SK-N-SH treated with all-trans-retinoic acid at 6 μM for 48 hours (cell line): ENCODE data around the gene YPEL1.

Experiments
- ATAC-seq: fragments of 200-7000 bp; cut with Tn5 transposase; 3 replicates; pipeline ENCODE4 v1.9.1; 2020; ENCODE audit warnings: mild to moderate bottlenecking, moderate library complexity
- ARNTL ChIP-seq: fragments of 450-650 bp; formaldehyde crosslinking; IDR thresholded peaks from 2 replicates; pipeline ENCODE4 v1.5.0; 2020; ENCODE audit warnings: low read depth, mild to moderate bottlenecking, moderate library complexity, borderline replicate concordance
- BACH2 ChIP-seq: fragments of 250-450 bp; sonication (Bioruptor Pico); IDR thresholded peaks from 2 replicates; pipeline ENCODE4 v1.9.0; 2021; ENCODE audit warnings: mild to moderate bottlenecking, borderline replicate concordance
- CSDC2 ChIP-seq: fragments of 250-450 bp; sonication (Bioruptor Pico); IDR thresholded peaks from 2 replicates; pipeline ENCODE4 v1.5.0; 2020; ENCODE audit warnings: mild to moderate bottlenecking, moderate library complexity
- ISL1 ChIP-seq: fragments of 250-450 bp; sonication (Bioruptor Pico); IDR thresholded peaks from 2 replicates; pipeline ENCODE4 v2.1.2; 2022; ENCODE audit warnings: mild to moderate bottlenecking, moderate library complexity
- PPARA ChIP-seq: fragments of 250-450 bp; sonication (Bioruptor Pico); IDR thresholded peaks from 2 replicates; pipeline ENCODE4 v1.5.0; 2020; ENCODE audit warnings: mild to moderate bottlenecking, borderline replicate concordance
- SNAI2 ChIP-seq: fragments of 250-450 bp; sonication (Bioruptor Pico); IDR thresholded peaks from 2 replicates; pipeline ENCODE4 v1.5.0; 2020; ENCODE audit warnings: mild to moderate bottlenecking, moderate library complexity
- TOX ChIP-seq: fragments of 250-450 bp; sonication (Bioruptor Pico); IDR thresholded peaks from 2 replicates; pipeline ENCODE4 v1.8.0; 2021; ENCODE audit warnings: mild to moderate bottlenecking, moderate library complexity, borderline replicate concordance
- ZFP3 ChIP-seq: fragments of 250-450 bp; sonication (Bioruptor Pico); IDR thresholded peaks from 2 replicates; pipeline ENCODE4 v1.5.0; 2020; ENCODE audit warnings: mild to moderate bottlenecking, moderate library complexity
- ZNF565 ChIP-seq: fragments of 450-650 bp; formaldehyde crosslinking; conservative IDR thresholded peaks from 2 replicates; pipeline ENCODE4 v1.5.0; 2020; ENCODE audit warnings: low read depth, mild to moderate bottlenecking, moderate library complexity
- ZNF70 ChIP-seq: fragments of 450-650 bp; formaldehyde crosslinking; IDR thresholded peaks from 2 replicates; pipeline ENCODE4 v1.5.0; 2020; ENCODE audit warnings: mild to moderate bottlenecking, moderate library complexity
- ZNF8 ChIP-seq: fragments of 450-650 bp; formaldehyde crosslinking; IDR thresholded peaks from 2 replicates; pipeline ENCODE4 v1.5.0; 2020; ENCODE audit warnings: mild to moderate bottlenecking, moderate library complexity
- TF ChIP-seq, protein P1 (sequence below): fragments of 250-450 bp; sonication (Bioruptor Pico); IDR thresholded peaks from 2 replicates; pipeline ENCODE4 v1.5.1; 2021; ENCODE audit warnings: mild to moderate bottlenecking, moderate library complexity
- TF ChIP-seq, protein P2 (sequence below): fragments of 250-450 bp; sonication (Bioruptor Pico); IDR thresholded peaks from 2 replicates; pipeline ENCODE4 v1.5.0; 2020; ENCODE audit warnings: mild to moderate bottlenecking, moderate library complexity
- TF ChIP-seq, protein P3 (sequence below): fragments of 250-450 bp; sonication (Bioruptor Pico); IDR thresholded peaks from 2 replicates; pipeline ENCODE4 v1.5.1; 2020; ENCODE audit warnings: low read depth, mild to moderate bottlenecking, moderate library complexity
- TF ChIP-seq, protein P4 (sequence below): fragments of 250-450 bp; sonication (Bioruptor Pico); IDR thresholded peaks from 2 replicates; pipeline ENCODE4 v1.8.0; 2020; ENCODE audit warnings: mild to moderate bottlenecking, moderate library complexity, borderline replicate concordance
- TF ChIP-seq, protein P5 (sequence below): fragments of 250-450 bp; sonication (Bioruptor Pico); IDR thresholded peaks from 2 replicates; pipeline ENCODE4 v1.8.0; 2021; ENCODE audit warnings: low read depth, mild to moderate bottlenecking, moderate library complexity, borderline replicate concordance

The YPEL1 gene

DNA sequence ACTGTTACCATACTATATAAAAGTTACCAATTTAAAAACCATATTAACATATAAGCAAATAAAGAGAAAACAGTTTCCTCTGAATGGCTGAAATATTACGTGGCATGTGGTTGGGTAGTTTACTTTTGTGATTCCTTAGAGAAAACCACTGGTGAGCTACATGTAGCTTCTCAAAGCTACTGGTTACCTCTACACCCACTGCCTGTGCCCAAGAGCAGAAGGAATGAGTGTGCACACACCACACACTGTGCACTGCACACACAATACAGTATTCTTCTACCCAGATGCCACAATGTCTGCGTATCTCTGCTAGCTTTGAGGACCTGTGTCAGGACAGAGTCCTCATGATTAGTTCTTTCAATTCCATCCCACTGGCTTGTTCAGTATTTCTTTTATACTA lies 25.5 kb upstream of the YPEL1 start (continued):
- TF ChIP-seq, protein P1, sequence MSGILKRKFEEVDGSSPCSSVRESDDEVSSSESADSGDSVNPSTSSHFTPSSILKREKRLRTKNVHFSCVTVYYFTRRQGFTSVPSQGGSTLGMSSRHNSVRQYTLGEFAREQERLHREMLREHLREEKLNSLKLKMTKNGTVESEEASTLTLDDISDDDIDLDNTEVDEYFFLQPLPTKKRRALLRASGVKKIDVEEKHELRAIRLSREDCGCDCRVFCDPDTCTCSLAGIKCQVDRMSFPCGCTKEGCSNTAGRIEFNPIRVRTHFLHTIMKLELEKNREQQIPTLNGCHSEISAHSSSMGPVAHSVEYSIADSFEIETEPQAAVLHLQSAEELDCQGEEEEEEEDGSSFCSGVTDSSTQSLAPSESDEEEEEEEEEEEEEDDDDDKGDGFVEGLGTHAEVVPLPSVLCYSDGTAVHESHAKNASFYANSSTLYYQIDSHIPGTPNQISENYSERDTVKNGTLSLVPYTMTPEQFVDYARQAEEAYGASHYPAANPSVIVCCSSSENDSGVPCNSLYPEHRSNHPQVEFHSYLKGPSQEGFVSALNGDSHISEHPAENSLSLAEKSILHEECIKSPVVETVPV = no peak

DNA sequence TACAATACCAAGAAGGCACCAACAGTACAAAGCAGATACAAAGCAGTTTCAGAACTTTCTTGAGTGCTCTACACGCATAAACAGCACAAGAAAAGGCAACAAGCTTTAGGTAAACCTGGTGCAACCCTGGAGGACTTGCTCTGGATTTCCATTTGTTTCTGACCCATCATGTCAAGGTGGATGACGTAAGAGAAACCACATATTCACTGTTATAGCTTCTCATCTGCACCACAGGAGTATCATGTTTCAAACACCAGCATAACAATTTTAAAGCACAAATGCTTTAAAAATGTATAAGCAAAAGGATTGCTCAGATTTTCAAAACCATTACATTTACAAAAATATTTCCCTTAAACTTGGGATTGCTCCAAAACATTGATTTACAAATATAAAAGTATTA lies 25.0 kb upstream of the YPEL1 start:
- ATAC-seq = peak; percentile 53
- TF ChIP-seq ZNF70 (no peak), ARNTL (CRISPR knock-in tag) (no peak)

DNA sequence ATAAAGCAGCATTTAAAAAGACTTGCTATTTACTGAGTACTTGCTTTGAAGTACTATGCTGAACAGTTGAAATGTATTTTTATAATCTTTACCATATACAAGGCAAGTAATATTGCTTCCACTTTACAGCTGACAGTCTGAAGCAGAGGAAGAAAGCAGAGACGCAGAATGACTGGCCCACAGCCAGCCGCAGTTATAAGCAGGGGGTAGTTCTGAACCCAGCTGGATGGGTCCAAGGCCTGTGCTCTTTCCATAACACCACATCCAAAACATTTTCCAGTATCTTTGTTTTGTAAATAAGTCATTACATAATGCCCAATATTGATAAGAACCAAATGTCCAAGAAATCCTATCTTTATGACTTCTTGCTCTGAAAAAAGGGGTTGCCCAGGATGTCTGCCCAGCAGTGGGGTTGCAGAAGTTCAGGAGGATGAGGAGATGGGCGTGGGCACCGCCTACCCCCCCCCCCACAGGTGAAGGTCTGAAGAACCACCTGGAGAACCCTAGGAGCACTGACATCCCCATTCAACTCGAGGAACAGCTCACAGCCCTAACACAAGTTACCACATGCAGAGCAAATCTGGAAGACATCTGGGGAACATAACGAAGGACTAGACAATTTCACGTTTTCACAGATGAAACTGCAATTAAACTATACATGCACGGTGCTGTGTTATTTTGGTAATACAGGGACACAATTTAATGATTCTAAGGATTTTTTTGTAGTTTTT lies 24.2 kb upstream of the YPEL1 start:
- no peak for TF ChIP-seq SNAI2 (CRISPR knock-in tag)
- TF ChIP-seq, protein P2, sequence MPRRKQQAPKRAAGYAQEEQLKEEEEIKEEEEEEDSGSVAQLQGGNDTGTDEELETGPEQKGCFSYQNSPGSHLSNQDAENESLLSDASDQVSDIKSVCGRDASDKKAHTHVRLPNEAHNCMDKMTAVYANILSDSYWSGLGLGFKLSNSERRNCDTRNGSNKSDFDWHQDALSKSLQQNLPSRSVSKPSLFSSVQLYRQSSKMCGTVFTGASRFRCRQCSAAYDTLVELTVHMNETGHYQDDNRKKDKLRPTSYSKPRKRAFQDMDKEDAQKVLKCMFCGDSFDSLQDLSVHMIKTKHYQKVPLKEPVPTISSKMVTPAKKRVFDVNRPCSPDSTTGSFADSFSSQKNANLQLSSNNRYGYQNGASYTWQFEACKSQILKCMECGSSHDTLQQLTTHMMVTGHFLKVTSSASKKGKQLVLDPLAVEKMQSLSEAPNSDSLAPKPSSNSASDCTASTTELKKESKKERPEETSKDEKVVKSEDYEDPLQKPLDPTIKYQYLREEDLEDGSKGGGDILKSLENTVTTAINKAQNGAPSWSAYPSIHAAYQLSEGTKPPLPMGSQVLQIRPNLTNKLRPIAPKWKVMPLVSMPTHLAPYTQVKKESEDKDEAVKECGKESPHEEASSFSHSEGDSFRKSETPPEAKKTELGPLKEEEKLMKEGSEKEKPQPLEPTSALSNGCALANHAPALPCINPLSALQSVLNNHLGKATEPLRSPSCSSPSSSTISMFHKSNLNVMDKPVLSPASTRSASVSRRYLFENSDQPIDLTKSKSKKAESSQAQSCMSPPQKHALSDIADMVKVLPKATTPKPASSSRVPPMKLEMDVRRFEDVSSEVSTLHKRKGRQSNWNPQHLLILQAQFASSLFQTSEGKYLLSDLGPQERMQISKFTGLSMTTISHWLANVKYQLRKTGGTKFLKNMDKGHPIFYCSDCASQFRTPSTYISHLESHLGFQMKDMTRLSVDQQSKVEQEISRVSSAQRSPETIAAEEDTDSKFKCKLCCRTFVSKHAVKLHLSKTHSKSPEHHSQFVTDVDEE (CRISPR knock-in tag) = no peak
- no peak for TF ChIP-seq CSDC2
- no peak for TF ChIP-seq TOX (CRISPR knock-in tag)
- TF ChIP-seq, protein P3, sequence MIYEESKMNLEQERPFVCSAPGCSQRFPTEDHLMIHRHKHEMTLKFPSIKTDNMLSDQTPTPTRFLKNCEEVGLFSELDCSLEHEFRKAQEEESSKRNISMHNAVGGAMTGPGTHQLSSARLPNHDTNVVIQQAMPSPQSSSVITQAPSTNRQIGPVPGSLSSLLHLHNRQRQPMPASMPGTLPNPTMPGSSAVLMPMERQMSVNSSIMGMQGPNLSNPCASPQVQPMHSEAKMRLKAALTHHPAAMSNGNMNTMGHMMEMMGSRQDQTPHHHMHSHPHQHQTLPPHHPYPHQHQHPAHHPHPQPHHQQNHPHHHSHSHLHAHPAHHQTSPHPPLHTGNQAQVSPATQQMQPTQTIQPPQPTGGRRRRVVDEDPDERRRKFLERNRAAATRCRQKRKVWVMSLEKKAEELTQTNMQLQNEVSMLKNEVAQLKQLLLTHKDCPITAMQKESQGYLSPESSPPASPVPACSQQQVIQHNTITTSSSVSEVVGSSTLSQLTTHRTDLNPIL = no peak
- no peak for TF ChIP-seq ZFP3 (CRISPR knock-in tag)
- TF ChIP-seq PPARA = no peak
- TF ChIP-seq, all 23 proteins: peak for 0
- ATAC-seq = no peak

DNA sequence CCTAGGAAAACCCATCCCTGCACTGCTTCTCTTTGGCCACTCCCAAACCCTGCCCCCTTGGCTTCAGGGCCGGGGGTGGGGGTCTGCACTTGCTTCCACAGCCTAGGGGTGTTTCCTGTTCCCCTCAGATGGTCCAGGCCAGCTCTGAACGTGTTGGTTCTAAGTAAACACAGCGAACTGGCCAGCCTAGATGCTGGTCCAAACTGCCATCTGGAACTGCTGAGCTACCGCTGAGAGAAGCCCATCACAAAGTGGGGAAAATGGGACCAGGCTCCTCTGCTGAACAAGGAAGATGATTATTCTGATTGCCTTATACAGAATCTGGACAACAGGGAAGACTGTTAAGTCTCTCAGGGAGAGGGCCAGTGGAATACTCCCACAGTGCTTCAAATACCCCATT lies 23.5 kb upstream of the YPEL1 start:
- no peak for ATAC-seq
- TF ChIP-seq TOX (CRISPR knock-in tag) (no peak), BACH2 (CRISPR knock-in tag) (no peak), ISL1 (no peak)

DNA sequence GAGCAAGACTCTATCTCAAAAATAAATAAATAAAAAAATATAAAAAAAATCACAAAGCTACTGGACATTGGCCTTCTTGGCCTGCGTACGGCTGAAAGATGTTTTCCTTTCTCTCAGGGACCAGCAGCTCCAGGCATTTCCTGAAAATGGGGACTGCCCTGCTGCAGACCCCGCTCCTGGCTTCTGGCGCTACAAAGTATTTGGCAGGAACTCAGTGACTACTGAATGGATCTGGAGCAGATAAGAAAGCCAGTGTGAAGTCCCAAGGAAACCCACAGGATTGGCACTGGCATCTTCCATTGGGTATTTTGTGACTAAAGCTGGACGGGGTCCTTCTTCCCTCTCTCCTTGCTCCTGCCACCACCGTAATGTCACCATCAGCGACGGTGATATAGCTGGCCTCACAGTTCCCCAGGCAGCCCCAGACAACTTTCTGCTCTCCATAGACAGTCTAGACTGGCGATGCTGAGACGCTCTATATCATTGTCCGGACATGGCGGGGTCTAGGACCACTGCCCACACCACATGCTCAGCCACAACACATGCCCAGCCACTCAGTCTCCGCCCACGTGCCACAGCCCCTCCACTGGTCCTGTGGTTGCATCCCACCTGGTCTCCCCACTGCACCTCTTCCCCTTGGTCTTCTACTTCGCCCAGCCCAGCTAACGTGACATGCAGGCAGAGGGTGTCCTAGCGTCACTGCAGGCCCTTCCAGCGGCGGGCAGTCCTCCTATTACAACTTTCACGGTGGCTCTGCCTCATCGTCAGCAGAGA lies 22.7 kb upstream of the YPEL1 start:
- ATAC-seq = no peak
- TF ChIP-seq ARNTL (CRISPR knock-in tag) (no peak), ZNF8 (CRISPR knock-in tag) (no peak), ZNF565 (CRISPR knock-in tag) (no peak)
- TF ChIP-seq, protein P2 (CRISPR knock-in tag) = no peak
- TF ChIP-seq, protein P3 = no peak
- TF ChIP-seq, protein P4, sequence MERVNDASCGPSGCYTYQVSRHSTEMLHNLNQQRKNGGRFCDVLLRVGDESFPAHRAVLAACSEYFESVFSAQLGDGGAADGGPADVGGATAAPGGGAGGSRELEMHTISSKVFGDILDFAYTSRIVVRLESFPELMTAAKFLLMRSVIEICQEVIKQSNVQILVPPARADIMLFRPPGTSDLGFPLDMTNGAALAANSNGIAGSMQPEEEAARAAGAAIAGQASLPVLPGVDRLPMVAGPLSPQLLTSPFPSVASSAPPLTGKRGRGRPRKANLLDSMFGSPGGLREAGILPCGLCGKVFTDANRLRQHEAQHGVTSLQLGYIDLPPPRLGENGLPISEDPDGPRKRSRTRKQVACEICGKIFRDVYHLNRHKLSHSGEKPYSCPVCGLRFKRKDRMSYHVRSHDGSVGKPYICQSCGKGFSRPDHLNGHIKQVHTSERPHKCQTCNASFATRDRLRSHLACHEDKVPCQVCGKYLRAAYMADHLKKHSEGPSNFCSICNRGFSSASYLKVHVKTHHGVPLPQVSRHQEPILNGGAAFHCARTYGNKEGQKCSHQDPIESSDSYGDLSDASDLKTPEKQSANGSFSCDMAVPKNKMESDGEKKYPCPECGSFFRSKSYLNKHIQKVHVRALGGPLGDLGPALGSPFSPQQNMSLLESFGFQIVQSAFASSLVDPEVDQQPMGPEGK (CRISPR knock-in tag) = no peak
- TF ChIP-seq, protein P5, sequence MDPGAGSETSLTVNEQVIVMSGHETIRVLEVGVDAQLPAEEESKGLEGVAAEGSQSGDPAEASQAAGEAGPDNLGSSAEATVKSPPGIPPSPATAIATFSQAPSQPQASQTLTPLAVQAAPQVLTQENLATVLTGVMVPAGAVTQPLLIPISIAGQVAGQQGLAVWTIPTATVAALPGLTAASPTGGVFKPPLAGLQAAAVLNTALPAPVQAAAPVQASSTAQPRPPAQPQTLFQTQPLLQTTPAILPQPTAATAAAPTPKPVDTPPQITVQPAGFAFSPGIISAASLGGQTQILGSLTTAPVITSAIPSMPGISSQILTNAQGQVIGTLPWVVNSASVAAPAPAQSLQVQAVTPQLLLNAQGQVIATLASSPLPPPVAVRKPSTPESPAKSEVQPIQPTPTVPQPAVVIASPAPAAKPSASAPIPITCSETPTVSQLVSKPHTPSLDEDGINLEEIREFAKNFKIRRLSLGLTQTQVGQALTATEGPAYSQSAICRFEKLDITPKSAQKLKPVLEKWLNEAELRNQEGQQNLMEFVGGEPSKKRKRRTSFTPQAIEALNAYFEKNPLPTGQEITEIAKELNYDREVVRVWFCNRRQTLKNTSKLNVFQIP = no peak
